Measurements from ENCODE around the gene TP53RK.

DNA sequence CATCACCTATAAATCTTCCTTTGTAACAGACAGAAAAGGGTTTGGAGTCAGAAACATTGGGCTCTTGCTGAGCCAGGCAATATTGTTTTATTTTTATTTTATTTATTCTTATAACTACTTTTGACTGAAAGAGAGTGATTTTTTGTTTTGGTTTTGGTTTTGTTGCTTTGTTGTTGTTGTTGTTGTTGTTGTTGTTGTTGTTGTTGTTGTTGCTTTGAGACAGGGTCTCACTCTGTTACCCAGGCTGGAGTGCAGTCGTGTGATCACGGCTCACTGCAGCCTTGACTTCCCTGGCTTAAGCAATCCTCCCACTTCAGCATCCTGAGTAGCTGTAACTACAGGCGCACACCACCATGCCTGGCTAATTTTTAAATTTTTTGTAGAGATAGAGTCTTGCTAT, 22.9 kb downstream of the TP53RK start:
- TF ChIP-seq, protein P1, sequence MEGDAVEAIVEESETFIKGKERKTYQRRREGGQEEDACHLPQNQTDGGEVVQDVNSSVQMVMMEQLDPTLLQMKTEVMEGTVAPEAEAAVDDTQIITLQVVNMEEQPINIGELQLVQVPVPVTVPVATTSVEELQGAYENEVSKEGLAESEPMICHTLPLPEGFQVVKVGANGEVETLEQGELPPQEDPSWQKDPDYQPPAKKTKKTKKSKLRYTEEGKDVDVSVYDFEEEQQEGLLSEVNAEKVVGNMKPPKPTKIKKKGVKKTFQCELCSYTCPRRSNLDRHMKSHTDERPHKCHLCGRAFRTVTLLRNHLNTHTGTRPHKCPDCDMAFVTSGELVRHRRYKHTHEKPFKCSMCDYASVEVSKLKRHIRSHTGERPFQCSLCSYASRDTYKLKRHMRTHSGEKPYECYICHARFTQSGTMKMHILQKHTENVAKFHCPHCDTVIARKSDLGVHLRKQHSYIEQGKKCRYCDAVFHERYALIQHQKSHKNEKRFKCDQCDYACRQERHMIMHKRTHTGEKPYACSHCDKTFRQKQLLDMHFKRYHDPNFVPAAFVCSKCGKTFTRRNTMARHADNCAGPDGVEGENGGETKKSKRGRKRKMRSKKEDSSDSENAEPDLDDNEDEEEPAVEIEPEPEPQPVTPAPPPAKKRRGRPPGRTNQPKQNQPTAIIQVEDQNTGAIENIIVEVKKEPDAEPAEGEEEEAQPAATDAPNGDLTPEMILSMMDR (IDR thresholded peaks at IDR 0.05): no peak
- TF ChIP-seq POLR2AphosphoS5 (IDR thresholded peaks at IDR 0.05): no peak
- no peak for TF ChIP-seq POLR2A (IDR thresholded peaks at IDR 0.05)
- TF ChIP-seq EP300 (IDR thresholded peaks at IDR 0.05): no peak

All from suprapubic skin (tissue), 4 donors.